Gastrocnemius medialis (tissue), 4 donors: ENCODE data around the gene DCT. TPM values are rescaled to one million over a fixed set of nuclear protein-coding genes. Genes with fewer than 3 reads are reported as not detected.

Experiments
- ATAC-seq, 2 donors: fragments of 150-250 bp; one replicate each; pipeline ENCODE4 v1.9.1; 2016
- DNase-seq, 2 donors: peaks; one replicate each; pipeline ENCODE4 v3.0.0-alpha.2; 2019
- H3K27ac ChIP-seq, 4 donors: fragments of 200-600 bp; sonication (generic); 1 replicate in 1 of 4; 2 replicates in 3 of 4; pipeline ENCODE4 v1.5.1; 2016 to 2018; ENCODE audit warnings: mild to moderate bottlenecking in 2 of 4, moderate library complexity in 1 of 4
- H3K27me3 ChIP-seq, 3 donors: fragments of 200-600 bp; sonication (generic) in 2 of 3; 1 replicate in 1 of 3; 2 replicates in 2 of 3; pipeline versions ENCODE4 v1.5.1 to v1.6.0; 2016 to 2019; ENCODE audit warnings: mild to moderate bottlenecking in 1 of 3, moderate library complexity in 1 of 3
- H3K36me3 ChIP-seq, 2 donors: fragments of 200-600 bp; sonication (generic) in 1 of 2; one replicate each; pipeline ENCODE4 v1.5.1; 2017 to 2018
- H3K4me1 ChIP-seq, 2 donors: fragments of 200-600 bp; sonication (generic) in 1 of 2; one replicate each; pipeline ENCODE4 v1.5.1; 2016 to 2017; ENCODE audit warnings: mild to moderate bottlenecking in 2 of 2
- H3K4me3 ChIP-seq, 4 donors: fragments of 200-600 bp; sonication (generic) in 3 of 4; 1 replicate in 1 of 4; 2 replicates in 3 of 4; pipeline ENCODE4 v1.5.1; 2016 to 2019; ENCODE audit warnings: mild to moderate bottlenecking in 2 of 4
- H3K9me3 ChIP-seq, 3 donors: fragments of 200-600 bp; sonication (generic) in 2 of 3; 1 replicate in 1 of 3; 2 replicates in 2 of 3; pipeline ENCODE4 v1.5.1; 2016 to 2019
- CTCF ChIP-seq, 5 experiments: fragments of 450-650 bp in 3 of 5; fragments of 200-600 bp in 2 of 5; sonication (generic) in 2 of 5; IDR thresholded peaks in 4 of 5; conservative IDR thresholded peaks in 1 of 5; 1 replicate in 4 of 5; 2 replicates in 1 of 5; pipeline ENCODE4 v1.5.1; 2016 to 2019; ENCODE audit warnings: antibody characterized with exemption in 5 of 5, mild to moderate bottlenecking in 3 of 5, moderate library complexity in 3 of 5
- POLR2A ChIP-seq, 2 donors: fragments of 450-650 bp; IDR thresholded peaks; one replicate each; pipeline ENCODE4 v1.6.1; 2017; ENCODE audit warnings: antibody characterized with exemption in 2 of 2, mild to moderate bottlenecking in 2 of 2, moderate library complexity in 2 of 2
- in situ Hi-C, 4 donors: fragments of 200-750 bp; cut with MboI; loops; one replicate each; pipeline versions ENCODE4 v1.15.0 to v1.8.0; 2017; ENCODE audit warnings: low sequenced_read_pairs in 4 of 4
- intact Hi-C: fragments of 100-400 bp; cut with DNase I; formaldehyde crosslinking; loops from one replicate; pipeline ENCODE4 v1.15.1; 2023; ENCODE audit warnings: low total_unique reads
- total RNA-seq, 4 donors: library from RNA; depleted of rRNA; stranded (reverse); fragments of >200 nt; gene quantifications; one replicate each; pipeline versions ENCODE4 v1.1.0 to v1.2.3, GENCODE V29; 2016

The DCT gene
- total RNA-seq, 4 donors from 2014 or later = 0.10 to 0.71 (median 0.16) TPM; not detected in 1

GRCh38 chr13:94395860-94396259 is 83.6 kb downstream of the DCT start:
- Histone ChIP-seq H3K36me3 (no peaks in the 10 kb centered on the region), H3K27ac (no peak overlapping the region), H3K4me3 (no peak overlapping the region), H3K27me3 (no peaks in the 10 kb centered on the region), H3K4me1 (no peaks in the 10 kb centered on the region), H3K9me3 (no peaks in the 10 kb centered on the region)
- in situ Hi-C loops (no loop called here), intact Hi-C loops (no loop called here)
- TF ChIP-seq POLR2A (IDR thresholded peaks at IDR 0.05) (no peak), CTCF (IDR thresholded peaks at IDR 0.05 in 4 of 5, conservative IDR thresholded peaks at IDR 0.05 in 1 of 5) (no peak)
- DNase-seq (no peak), ATAC-seq (no peak)

- Histone ChIP-seq H3K4me1 (no peaks in the 10 kb centered on the region), H3K9me3 (no peaks in the 10 kb centered on the region), H3K27ac (no peak overlapping the region), H3K27me3 (no peaks in the 10 kb centered on the region), H3K4me3 (no peak overlapping the region), H3K36me3 (no peaks in the 10 kb centered on the region)
- TF ChIP-seq POLR2A (IDR thresholded peaks at IDR 0.05) (no peak), CTCF (IDR thresholded peaks at IDR 0.05 in 4 of 5, conservative IDR thresholded peaks at IDR 0.05 in 1 of 5) (no peak)
- in situ Hi-C loops = no loop called here
- ATAC-seq (no peak), DNase-seq (no peak)
- intact Hi-C loops = no loop called here
These were observed 84.8 kb downstream of the DCT start for GRCh38 chr13:94394723-94395122.

- H3K27ac ChIP-seq = no peak overlapping the region
- intact Hi-C loops = no loop called here
- no peak overlapping the region for H3K4me3 ChIP-seq
- in situ Hi-C loops = no loop called here
- H3K4me1 ChIP-seq = no peaks in the 10 kb centered on the region
- no peak for ATAC-seq
- no peak for TF ChIP-seq POLR2A (IDR thresholded peaks at IDR 0.05)
- no peak for TF ChIP-seq CTCF (IDR thresholded peaks at IDR 0.05 in 4 of 5, conservative IDR thresholded peaks at IDR 0.05 in 1 of 5)
- no peaks in the 10 kb centered on the region for H3K36me3 ChIP-seq
- H3K27me3 ChIP-seq = no peaks in the 10 kb centered on the region
- no peaks in the 10 kb centered on the region for H3K9me3 ChIP-seq
- no peak for DNase-seq
These were observed 88.6 kb downstream of the DCT start for GRCh38 chr13:94390881-94391280.

- no peaks in the 10 kb centered on the region for H3K9me3 ChIP-seq
- ATAC-seq = no peak
- H3K4me3 ChIP-seq = no peak overlapping the region
- DNase-seq = no peak
- intact Hi-C loops = no loop called here
- H3K36me3 ChIP-seq = no peaks in the 10 kb centered on the region
- in situ Hi-C loops = no loop called here
- no peak overlapping the region for H3K27ac ChIP-seq
- H3K27me3 ChIP-seq = no peaks in the 10 kb centered on the region
- no peaks in the 10 kb centered on the region for H3K4me1 ChIP-seq
- TF ChIP-seq POLR2A (IDR thresholded peaks at IDR 0.05) (no peak), CTCF (IDR thresholded peaks at IDR 0.05 in 4 of 5, conservative IDR thresholded peaks at IDR 0.05 in 1 of 5) (no peak)
These were observed 89.7 kb downstream of the DCT start for GRCh38 chr13:94389604-94390351.

GRCh38 chr13:94387047-94387446 is 92.4 kb downstream of the DCT start:
- intact Hi-C loops (no loop called here), in situ Hi-C loops (no loop called here)
- Histone ChIP-seq H3K36me3 (no peaks in the 10 kb centered on the region), H3K4me3 (no peak overlapping the region), H3K4me1 (no peaks in the 10 kb centered on the region), H3K27ac (no peak overlapping the region), H3K27me3 (no peaks in the 10 kb centered on the region), H3K9me3 (no peaks in the 10 kb centered on the region)
- DNase-seq = no peak
- ATAC-seq = no peak
- TF ChIP-seq POLR2A (IDR thresholded peaks at IDR 0.05) (no peak), CTCF (IDR thresholded peaks at IDR 0.05 in 4 of 5, conservative IDR thresholded peaks at IDR 0.05 in 1 of 5) (no peak)
